HCT116 (cell line): ENCODE results near the gene MAML3. TPM values are rescaled to one million over a fixed set of nuclear protein-coding genes. Genes with fewer than 3 reads are reported as not detected.

Experiments
- ATAC-seq: fragments of 200-7000 bp; cut with Tn5 transposase; 2 replicates; pipeline ENCODE4 v1.9.1; 2020; ENCODE audit warnings: mild to moderate bottlenecking, moderate library complexity
- BruUV-seq: library from RNA; stranded (reverse); fragments of 400-500 nt; replicated peaks from 2 replicates; lab custom pipeline; 2021; lab: Mats Ljungman, UMichigan
- CTCF ChIA-PET: fragments of 300-600 bp; sonication (Branson Sonifier 250); formaldehyde crosslinking; loops from one replicate; lab custom pipeline; 2021; ENCODE audit warnings: antibody characterized with exemption; lab: Charles Lee
- POLR2A ChIA-PET: fragments of 300-600, 350-600 bp; sonication (Branson Sonifier 250); formaldehyde crosslinking; loops from one replicate; lab custom pipeline; 2021; ENCODE audit warnings: antibody characterized with exemption; lab: Charles Lee
- RAD21 ChIA-PET, 2 experiments: fragments of 300-600 bp; sonication (Branson Sonifier 250); formaldehyde crosslinking; loops; one replicate each; lab custom pipeline; 2023; ENCODE audit warnings: low total read pairs in 2 of 2; ENCODE audit not compliant: uncharacterized antibody in 2 of 2, unreplicated experiment in 2 of 2, low non-redundant PET in 1 of 2; lab: Charles Lee
- DNase-seq: peaks from one replicate; pipeline ENCODE4 v3.0.0-alpha.2; 2010; ENCODE audit warnings: low read depth, low spot score
- H2AFZ ChIP-seq: fragments of 200-600 bp; shearing (Covaris generic), sonication (generic); 2 replicates; pipeline ENCODE4 v1.6.1; 2017; ENCODE audit warnings: low read depth, mixed run types, mixed read lengths, antibody characterized with exemption, low read length; ENCODE audit not compliant: poor library complexity, severe bottlenecking
- H3K27ac ChIP-seq: 2 replicates; pipeline ENCODE4 v1.5.1; 2012; ENCODE audit warnings: low read depth, low read length
- H3K27me3 ChIP-seq: fragments of 200-600 bp; sonication (generic); 2 replicates; pipeline ENCODE4 v1.6.1; 2016; ENCODE audit warnings: mixed run types, low read length, mixed read lengths; ENCODE audit not compliant: insufficient read depth
- H3K36me3 ChIP-seq, 2 experiments: fragments of 200-500 bp in 1 of 2; fragments of 200-600 bp in 1 of 2; sonication (Bioruptor generic) in 1 of 2; sonication (generic) in 1 of 2; 2 replicates each; pipeline versions ENCODE4 v1.5.1 to v1.6.1; 2014 to 2016; ENCODE audit warnings: low read length in 2 of 2, inconsistent platforms in 1 of 2, mixed read lengths in 1 of 2, mixed run types in 1 of 2; ENCODE audit not compliant: insufficient read depth in 2 of 2, control insufficient read depth in 1 of 2
- H3K4me1 ChIP-seq, 2 experiments: fragments of 200-600 bp in 1 of 2; sonication (generic) in 1 of 2; 2 replicates each; pipeline versions ENCODE4 v1.5.1 to v1.6.1; 2012 to 2017; ENCODE audit warnings: low read length in 2 of 2, inconsistent platforms in 1 of 2, mild to moderate bottlenecking in 1 of 2, mixed read lengths in 1 of 2, mixed run types in 1 of 2, moderate library complexity in 1 of 2; ENCODE audit not compliant: insufficient read depth in 2 of 2, control insufficient read depth in 1 of 2
- H3K4me2 ChIP-seq: fragments of 200-600 bp; sonication (generic); 2 replicates; pipeline ENCODE4 v1.6.1; 2017; ENCODE audit warnings: mixed run types, low read length, mixed read lengths
- H3K4me3 ChIP-seq, 2 experiments: fragments of 200-600 bp in 1 of 2; sonication (generic) in 1 of 2; replicated peaks in 1 of 2; 2 replicates each; pipeline ENCODE4 v1.5.1; 2011 to 2016; ENCODE audit warnings: low read length in 2 of 2, control low read depth in 1 of 2, low read depth in 1 of 2, mild to moderate bottlenecking in 1 of 2, mixed read lengths in 1 of 2, mixed run types in 1 of 2
- H3K79me2 ChIP-seq: fragments of 200-600 bp; sonication (generic); 2 replicates; pipeline ENCODE4 v1.6.1; 2017; ENCODE audit warnings: mild to moderate bottlenecking, mixed run types, low read length, moderate library complexity, mixed read lengths; ENCODE audit not compliant: insufficient read depth
- H3K9ac ChIP-seq: fragments of 200-600 bp; sonication (generic); 2 replicates; pipeline ENCODE4 v1.6.1; 2016; ENCODE audit warnings: low read length, mixed read lengths
- H3K9me2 ChIP-seq: fragments of 200-600 bp; sonication (generic), shearing (Covaris generic); 2 replicates; pipeline ENCODE4 v1.6.1; 2017; ENCODE audit warnings: mixed run types, mild to moderate bottlenecking, moderate library complexity; ENCODE audit not compliant: insufficient read depth
- H3K9me3 ChIP-seq, 2 experiments: fragments of 200-500 bp in 1 of 2; fragments of 200-600 bp in 1 of 2; sonication (Bioruptor generic) in 1 of 2; sonication (generic) in 1 of 2; 2 replicates each; pipeline ENCODE4 v1.6.1; 2014 to 2017; ENCODE audit warnings: low read length in 2 of 2, mixed read lengths in 2 of 2, inconsistent platforms in 1 of 2, low read depth in 1 of 2, mild to moderate bottlenecking in 1 of 2, mixed run types in 1 of 2, moderate library complexity in 1 of 2; ENCODE audit not compliant: control insufficient read depth in 1 of 2, insufficient read depth in 1 of 2
- H4K20me1 ChIP-seq: fragments of 200-600 bp; sonication (generic), shearing (Covaris generic); 2 replicates; pipeline ENCODE4 v1.6.1; 2017; ENCODE audit warnings: mixed run types, mild to moderate bottlenecking, moderate library complexity; ENCODE audit not compliant: insufficient read depth
- CBX3 ChIP-seq: IDR thresholded peaks from 2 replicates; pipeline ENCODE4 v1.6.1; 2012; ENCODE audit warnings: low read depth
- EZH2phosphoT487 ChIP-seq: fragments of 200-600 bp; IDR thresholded peaks from 2 replicates; pipeline ENCODE4 v1.6.1; 2018; ENCODE audit warnings: antibody characterized with exemption, borderline replicate concordance
- FOSL1 ChIP-seq: IDR thresholded peaks from 2 replicates; pipeline ENCODE4 v1.6.1; 2012; ENCODE audit warnings: low read depth
- JUND ChIP-seq: IDR thresholded peaks from 2 replicates; pipeline ENCODE4 v1.6.1; 2012
- MAX ChIP-seq: IDR thresholded peaks from 2 replicates; pipeline ENCODE4 v1.6.1; 2012
- POLR2A ChIP-seq: IDR thresholded peaks from 2 replicates; pipeline ENCODE4 v1.7.0; 2011; ENCODE audit warnings: borderline replicate concordance; ENCODE audit not compliant: insufficient read depth, insufficient read length; ENCODE audit errors: extremely low read depth
- POLR2AphosphoS5 ChIP-seq: IDR thresholded peaks from 2 replicates; pipeline ENCODE4 v1.6.1; 2011; ENCODE audit warnings: mild to moderate bottlenecking, low read depth, low read length, moderate library complexity
- RAD21 ChIP-seq: IDR thresholded peaks from 2 replicates; pipeline ENCODE4 v1.6.1; 2012; ENCODE audit warnings: low read depth, mild to moderate bottlenecking
- REST ChIP-seq: IDR thresholded peaks from 2 replicates; pipeline ENCODE4 v1.6.1; 2012; ENCODE audit warnings: low read depth
- SIN3A ChIP-seq: IDR thresholded peaks from 2 replicates; pipeline ENCODE4 v1.6.1; 2012; ENCODE audit warnings: low read depth
- SP1 ChIP-seq: IDR thresholded peaks from 2 replicates; pipeline ENCODE4 v1.6.1; 2012; ENCODE audit warnings: low read depth
- SRF ChIP-seq: IDR thresholded peaks from 2 replicates; pipeline ENCODE4 v1.6.1; 2012; ENCODE audit warnings: low read depth
- TCF7L2 ChIP-seq: IDR thresholded peaks from 2 replicates; pipeline ENCODE4 v1.7.0; 2011; ENCODE audit warnings: borderline replicate concordance, inconsistent platforms; ENCODE audit not compliant: insufficient read depth, insufficient read length; ENCODE audit errors: extremely low read depth
- YY1 ChIP-seq: IDR thresholded peaks from 2 replicates; pipeline ENCODE4 v1.6.1; 2011; ENCODE audit warnings: low read length, low read depth, moderate library complexity, mild to moderate bottlenecking; ENCODE audit not compliant: insufficient replicate concordance; ENCODE audit errors: extremely low read depth
- ZNF274 ChIP-seq: fragments of 200-500 bp; sonication (Bioruptor generic); IDR thresholded peaks from 2 replicates; pipeline ENCODE4 v1.6.1; 2014; ENCODE audit warnings: mild to moderate bottlenecking, low read depth, low read length, inconsistent platforms
- intact Hi-C: fragments of 100-400 bp; cut with micrococcal nuclease; formaldehyde crosslinking; loops from 2 replicates; pipeline ENCODE4 v1.10.0; 2022
- total RNA-seq: library from RNA; stranded (reverse); gene quantifications from one replicate; pipeline ENCODE4 v1.2.1, GENCODE V29; 2021; ENCODE audit not compliant: unreplicated experiment

Gene MAML3
- total RNA-seq, 1 experiment from 2014 or later: 3.1 TPM

- TF ChIP-seq SP1 (peak; percentile 56), TCF7L2 (no peak), MAX (peak; percentile 37; the same call in 1 of the 2 replicates), ZNF274 (no peak)
These were observed 164.9 kb downstream of the MAML3 start (continued) for GRCh38 chr4:139988863-139989765.

GRCh38 chr4:139987502-139987850, 166.5 kb downstream of the MAML3 start:
- no peak overlapping the region for H3K27ac ChIP-seq
- H3K4me2 ChIP-seq: no peak overlapping the region
- H3K9ac ChIP-seq: no peak overlapping the region
- intact Hi-C loops: no loop called here
- POLR2A ChIA-PET: no interaction called here
- CTCF ChIA-PET: no interaction called here
- TF ChIP-seq MAX: no peak
- no peak for TF ChIP-seq CBX3
- TF ChIP-seq REST: no peak
- no peak for TF ChIP-seq YY1
- no peak for TF ChIP-seq POLR2A
- TF ChIP-seq RAD21: no peak
- no peak for TF ChIP-seq FOSL1
- no peak for TF ChIP-seq TCF7L2
- no peak for TF ChIP-seq POLR2AphosphoS5
- no peak for TF ChIP-seq EZH2phosphoT487
- no peak for TF ChIP-seq ZNF274
- no peak for TF ChIP-seq SIN3A
- TF ChIP-seq SRF: no peak
- TF ChIP-seq JUND: no peak
- H3K36me3 ChIP-seq: no peaks in the 10 kb centered on the region
- H3K9me3 ChIP-seq: no peaks in the 10 kb centered on the region
- peaks cover 11 to 19% of the 10 kb centered on the region in 2 experiments for H3K4me1 ChIP-seq
- no peaks in the 10 kb centered on the region for H3K79me2 ChIP-seq
- RAD21 ChIA-PET: interaction anchor here in 1 of 2 experiments (0.7 kb wide), 1 partner anchor 384 kb away, joined by 8 read pairs; no protein-coding TSS in a partner anchor
- ATAC-seq (no peak), DNase-seq (no peak)
- H3K9me2 ChIP-seq: no peaks in the 10 kb centered on the region
- no peak overlapping the region for H3K4me3 ChIP-seq
- BruUV-seq: no TSS peak
- H2AFZ ChIP-seq: no peak overlapping the region
- no peaks in the 10 kb centered on the region for H4K20me1 ChIP-seq
- H3K27me3 ChIP-seq: no peaks in the 10 kb centered on the region
